ENCODE measurements around the gene NUDT3. TPM values are rescaled to one million over a fixed set of nuclear protein-coding genes. Genes with fewer than 3 reads are reported as not detected.

NUDT3 gene
- polyA plus RNA-seq, 3 donors, result 9.3 to 33.3 (median 10.9) TPM

GRCh38 chr6:34338377-34338776 lies 54.1 kb downstream of the NUDT3 start:
- H2AFZ ChIP-seq (ENCODE audit: insufficient read depth, low read depth, low read length, poor library complexity, severe bottlenecking), result no peak overlapping the region
- H3K4me1 Mint-ChIP-seq, result peaks cover 62% of the 10 kb centered on the region
- H3K4me2 ChIP-seq (replicated peaks; ENCODE audit: extremely low read depth, low read length, poor library complexity, severe bottlenecking), result no peak overlapping the region
- peak overlapping the region in 5 of 7 donors; percentile 19 to 56 (median 38) for H3K27ac Mint-ChIP-seq
- H3K4me1 ChIP-seq (ENCODE audit: control insufficient read depth in 1 of 2, insufficient read depth in 2 of 2, low read length in 2 of 2), result peaks cover 33 to 45% of the 10 kb centered on the region in 2 donors
- no peaks in the 10 kb centered on the region for H3K9me3 ChIP-seq (replicated peaks in 1 of 2; ENCODE audit: control insufficient read depth in 1 of 2, insufficient read depth in 1 of 2, low read length in 2 of 2)
- no peaks in the 10 kb centered on the region for H3K27me3 Mint-ChIP-seq (ENCODE audit: low read depth in 3 of 3)
- H3K36me3 Mint-ChIP-seq, result peaks cover 28 to 40% of the 10 kb centered on the region in 2 donors
- H3K36me3 ChIP-seq (replicated peaks in 1 of 2; ENCODE audit: control insufficient read depth in 1 of 2, insufficient read depth in 2 of 2, low read length in 2 of 2), result peaks cover 5 to 36% of the 10 kb centered on the region in 2 donors
- intact Hi-C loops (cut with micrococcal nuclease), result no loop called here
- no peak overlapping the region for H3K9ac ChIP-seq (ENCODE audit: insufficient read depth, low read length, poor library complexity, severe bottlenecking)
- no peaks in the 10 kb centered on the region for H3K27me3 ChIP-seq (ENCODE audit: control insufficient read depth in 2 of 2, insufficient read depth in 2 of 2, low read length in 2 of 2)
- peak overlapping the region in 1 of 2 donors; percentile 2 for H3K27ac ChIP-seq (ENCODE audit: low read depth in 1 of 2, low read length in 2 of 2)
- no peak overlapping the region for H3K4me3 ChIP-seq (replicated peaks in 1 of 3; ENCODE audit: low read depth in 2 of 3, low read length in 3 of 3)
- DNase-seq, result no peak
- peaks cover 98% of the 10 kb centered on the region for H3K79me2 ChIP-seq (ENCODE audit: insufficient read depth, low read length)
- H3K4me3 Mint-ChIP-seq, result no peak overlapping the region
- 100% methylated on average over 1 of the region's 3 CpGs for WGBS (ENCODE audit: insufficient coverage)
- H3K9me3 Mint-ChIP-seq, result peaks cover 0 to 2% (median 0%) of the 10 kb centered on the region in 7 donors
- peaks cover 96% of the 10 kb centered on the region for H4K20me1 ChIP-seq (ENCODE audit: insufficient read depth, low read length)
- no peak for TF ChIP-seq CTCF (IDR thresholded peaks at IDR 0.05)

DNA sequence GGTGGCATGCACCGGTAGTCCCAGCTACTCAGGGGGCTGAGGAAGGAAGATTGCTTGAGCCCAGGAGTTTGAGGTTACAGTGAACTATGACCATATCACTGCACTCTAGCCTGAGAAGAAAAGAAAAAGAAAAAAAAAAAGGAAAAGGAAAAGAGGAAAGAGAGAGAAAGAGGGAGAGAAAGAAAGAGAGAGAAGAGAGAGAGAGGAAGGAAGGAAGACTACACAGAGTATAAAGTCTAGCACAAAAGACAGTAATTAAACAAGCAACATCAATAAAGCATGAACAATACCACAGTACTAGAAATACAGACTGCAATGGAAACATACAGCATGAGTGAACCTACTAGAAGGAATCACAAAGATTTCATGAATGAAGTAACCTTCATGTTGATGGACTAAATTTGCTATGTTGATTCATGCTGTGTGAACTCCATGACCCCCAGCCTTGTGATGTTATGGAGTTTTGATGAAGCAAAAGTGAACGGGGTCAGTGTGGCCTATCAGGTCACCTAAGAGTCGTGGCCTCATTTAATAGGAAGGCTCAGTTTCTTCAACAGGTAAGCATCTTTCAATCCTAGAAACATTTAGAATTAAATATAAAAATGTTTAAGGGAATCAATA lies 57.6 kb downstream of the NUDT3 start:
- Histone ChIP-seq H3K27ac (ENCODE audit: low read depth in 1 of 2, low read length in 2 of 2) (no peak overlapping the region), H3K9ac (ENCODE audit: insufficient read depth, low read length, poor library complexity, severe bottlenecking) (no peak overlapping the region), H3K9me3 (replicated peaks in 1 of 2; ENCODE audit: control insufficient read depth in 1 of 2, insufficient read depth in 1 of 2, low read length in 2 of 2) (no peaks in the 10 kb centered on the region), H3K36me3 (replicated peaks in 1 of 2; ENCODE audit: control insufficient read depth in 1 of 2, insufficient read depth in 2 of 2, low read length in 2 of 2) (peaks cover 4 to 30% of the 10 kb centered on the region in 2 donors), H3K4me3 (replicated peaks in 1 of 3; ENCODE audit: low read depth in 2 of 3, low read length in 3 of 3) (no peak overlapping the region), H3K4me2 (replicated peaks; ENCODE audit: extremely low read depth, low read length, poor library complexity, severe bottlenecking) (no peak overlapping the region), H2AFZ (ENCODE audit: insufficient read depth, low read depth, low read length, poor library complexity, severe bottlenecking) (no peak overlapping the region), H4K20me1 (ENCODE audit: insufficient read depth, low read length) (peaks cover 84% of the 10 kb centered on the region), H3K4me1 (ENCODE audit: control insufficient read depth in 1 of 2, insufficient read depth in 2 of 2, low read length in 2 of 2) (peaks cover 42 to 45% of the 10 kb centered on the region in 2 donors), H3K79me2 (ENCODE audit: insufficient read depth, low read length) (peaks cover 86% of the 10 kb centered on the region), H3K27me3 (ENCODE audit: control insufficient read depth in 2 of 2, insufficient read depth in 2 of 2, low read length in 2 of 2) (no peaks in the 10 kb centered on the region)
- Mint-ChIP-seq H3K36me3 (peaks cover 20 to 35% of the 10 kb centered on the region in 2 donors), H3K27me3 (ENCODE audit: low read depth in 3 of 3) (no peaks in the 10 kb centered on the region), H3K4me3 (no peak overlapping the region), H3K4me1 (peaks cover 56% of the 10 kb centered on the region), H3K27ac (peak overlapping the region in 6 of 7 donors; percentile 7 to 85 (median 76)), H3K9me3 (no peaks in the 10 kb centered on the region)
- WGBS (ENCODE audit: insufficient coverage), result no CpG with 5 or more reads among the region's 3 CpGs
- no peak for TF ChIP-seq CTCF (IDR thresholded peaks at IDR 0.05)
- intact Hi-C loops (cut with micrococcal nuclease), result loop anchor here in 1 of 2 donors (5.0 kb wide), 1 partner anchor 57 kb away; the partner anchor contains the start of gene NUDT3
- DNase-seq, result peak in 1 of 3 donors; percentile 18
